ENCODE measurements around the gene SUSD4.

DNA sequence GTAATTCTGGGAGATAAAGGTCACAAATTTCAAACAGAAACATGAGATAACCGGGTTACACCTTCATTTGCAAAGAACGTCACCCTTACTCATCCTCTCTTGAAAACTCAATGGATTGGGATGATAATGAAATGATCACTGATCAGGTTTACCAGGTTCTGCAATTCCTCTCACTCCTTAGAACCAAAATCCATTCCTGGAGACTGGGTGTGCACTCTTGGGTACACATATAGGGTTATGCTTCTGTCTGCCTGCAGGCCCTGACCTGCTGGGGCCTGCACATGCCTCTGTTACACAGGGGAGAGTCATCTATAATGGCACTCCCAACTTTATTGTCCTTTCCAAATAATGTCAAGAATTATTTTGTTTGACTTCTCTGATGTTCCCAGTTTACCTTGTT is 8.3 kb downstream of the SUSD4 start:
- TF ChIP-seq, protein P1, sequence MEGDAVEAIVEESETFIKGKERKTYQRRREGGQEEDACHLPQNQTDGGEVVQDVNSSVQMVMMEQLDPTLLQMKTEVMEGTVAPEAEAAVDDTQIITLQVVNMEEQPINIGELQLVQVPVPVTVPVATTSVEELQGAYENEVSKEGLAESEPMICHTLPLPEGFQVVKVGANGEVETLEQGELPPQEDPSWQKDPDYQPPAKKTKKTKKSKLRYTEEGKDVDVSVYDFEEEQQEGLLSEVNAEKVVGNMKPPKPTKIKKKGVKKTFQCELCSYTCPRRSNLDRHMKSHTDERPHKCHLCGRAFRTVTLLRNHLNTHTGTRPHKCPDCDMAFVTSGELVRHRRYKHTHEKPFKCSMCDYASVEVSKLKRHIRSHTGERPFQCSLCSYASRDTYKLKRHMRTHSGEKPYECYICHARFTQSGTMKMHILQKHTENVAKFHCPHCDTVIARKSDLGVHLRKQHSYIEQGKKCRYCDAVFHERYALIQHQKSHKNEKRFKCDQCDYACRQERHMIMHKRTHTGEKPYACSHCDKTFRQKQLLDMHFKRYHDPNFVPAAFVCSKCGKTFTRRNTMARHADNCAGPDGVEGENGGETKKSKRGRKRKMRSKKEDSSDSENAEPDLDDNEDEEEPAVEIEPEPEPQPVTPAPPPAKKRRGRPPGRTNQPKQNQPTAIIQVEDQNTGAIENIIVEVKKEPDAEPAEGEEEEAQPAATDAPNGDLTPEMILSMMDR (IDR thresholded peaks at IDR 0.05; ENCODE audit: extremely low read depth in 1 of 2, insufficient read depth in 1 of 2, low read depth in 1 of 2, low read length in 2 of 2), result no peak
- TF ChIP-seq FOS (IDR thresholded peaks at IDR 0.05; ENCODE audit: borderline replicate concordance, insufficient read depth, low read length), result no peak
- TF ChIP-seq POLR2AphosphoS5 (IDR thresholded peaks at IDR 0.05; ENCODE audit: insufficient read depth, low read depth, low read length), result no peak
